ENCODE results near the gene GPR17.

GPR17 gene

DNA sequence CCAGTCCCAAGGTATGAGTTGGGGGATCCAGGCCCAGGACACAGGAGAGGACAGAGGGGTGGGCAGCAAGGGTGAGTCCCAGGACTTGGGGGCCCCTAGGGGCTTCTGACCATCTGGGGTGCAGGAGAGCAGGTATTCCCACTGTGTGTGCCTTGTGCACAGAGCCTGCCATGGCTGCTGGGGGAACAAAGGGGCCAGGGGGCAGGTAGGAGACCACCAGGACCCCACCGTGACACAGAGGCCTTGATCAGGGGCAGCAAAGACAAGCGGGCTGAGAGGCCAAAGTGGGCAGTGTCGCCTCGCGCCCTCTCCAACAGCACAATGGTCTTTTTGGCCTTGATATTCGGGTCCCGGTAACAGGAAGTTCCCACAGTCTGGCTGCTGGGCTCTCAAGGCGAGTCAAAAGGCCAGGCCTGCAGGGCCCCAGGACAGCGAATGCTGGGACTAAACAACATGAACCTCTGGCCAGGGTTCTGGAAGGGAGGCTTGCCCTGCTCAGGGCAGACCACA lies 12.3 kb upstream of the GPR17 start:
- Histone ChIP-seq H3K27me3 (ENCODE audit: control insufficient read depth in 1 of 2, insufficient read depth in 2 of 2, low read length in 2 of 2) (no peaks in the 10 kb centered on the region), H3K9ac (ENCODE audit: low read length) (peak overlapping the region; percentile 14), H3K27ac (ENCODE audit: low read depth, low read length) (peak overlapping the region; percentile 78), H3K4me1 (ENCODE audit: insufficient read depth, low read length) (peaks cover 57% of the 10 kb centered on the region), H3K4me3 (ENCODE audit: low read depth in 1 of 2, low read length in 2 of 2) (no peak overlapping the region), H3K36me3 (ENCODE audit: insufficient read depth, low read length) (peaks cover 6% of the 10 kb centered on the region), H3K9me3 (ENCODE audit: low read length) (no peaks in the 10 kb centered on the region)

DNA sequence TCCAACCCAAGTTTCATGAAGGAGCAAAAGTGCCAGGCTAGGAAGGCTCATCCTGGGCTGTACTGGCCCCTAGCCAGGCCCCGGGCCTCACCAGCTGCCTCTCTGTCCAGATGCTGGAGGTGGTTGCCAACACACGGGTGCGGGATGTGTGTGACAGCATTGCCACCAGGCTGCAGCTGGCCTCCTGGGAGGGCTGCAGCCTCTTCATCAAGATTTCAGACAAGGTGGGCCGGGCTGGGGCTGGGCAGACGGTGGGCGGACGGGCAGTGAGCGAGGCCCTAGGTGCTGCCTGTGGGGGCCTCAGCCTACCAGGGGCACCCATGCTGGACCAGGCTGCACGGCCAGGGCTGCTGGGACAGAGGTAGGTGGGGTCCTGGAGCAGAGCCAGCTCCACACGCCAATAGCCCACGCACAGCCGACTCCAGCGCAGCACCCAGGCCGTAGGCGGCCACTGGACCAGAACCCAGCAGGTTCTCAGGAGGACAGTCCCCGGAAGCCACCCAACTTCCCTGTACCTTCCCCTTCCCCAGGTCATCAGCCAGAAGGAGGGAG lies 11.8 kb upstream of the GPR17 start:
- Histone ChIP-seq H3K27me3 (ENCODE audit: control insufficient read depth in 1 of 2, insufficient read depth in 2 of 2, low read length in 2 of 2) (no peaks in the 10 kb centered on the region), H3K27ac (ENCODE audit: low read depth, low read length) (peak overlapping the region; percentile 78), H3K36me3 (ENCODE audit: insufficient read depth, low read length) (peaks cover 11% of the 10 kb centered on the region), H3K4me1 (ENCODE audit: insufficient read depth, low read length) (peaks cover 57% of the 10 kb centered on the region), H3K4me3 (ENCODE audit: low read depth in 1 of 2, low read length in 2 of 2) (no peak overlapping the region), H3K9ac (ENCODE audit: low read length) (peak overlapping the region; percentile 14), H3K9me3 (ENCODE audit: low read length) (no peaks in the 10 kb centered on the region)

DNA sequence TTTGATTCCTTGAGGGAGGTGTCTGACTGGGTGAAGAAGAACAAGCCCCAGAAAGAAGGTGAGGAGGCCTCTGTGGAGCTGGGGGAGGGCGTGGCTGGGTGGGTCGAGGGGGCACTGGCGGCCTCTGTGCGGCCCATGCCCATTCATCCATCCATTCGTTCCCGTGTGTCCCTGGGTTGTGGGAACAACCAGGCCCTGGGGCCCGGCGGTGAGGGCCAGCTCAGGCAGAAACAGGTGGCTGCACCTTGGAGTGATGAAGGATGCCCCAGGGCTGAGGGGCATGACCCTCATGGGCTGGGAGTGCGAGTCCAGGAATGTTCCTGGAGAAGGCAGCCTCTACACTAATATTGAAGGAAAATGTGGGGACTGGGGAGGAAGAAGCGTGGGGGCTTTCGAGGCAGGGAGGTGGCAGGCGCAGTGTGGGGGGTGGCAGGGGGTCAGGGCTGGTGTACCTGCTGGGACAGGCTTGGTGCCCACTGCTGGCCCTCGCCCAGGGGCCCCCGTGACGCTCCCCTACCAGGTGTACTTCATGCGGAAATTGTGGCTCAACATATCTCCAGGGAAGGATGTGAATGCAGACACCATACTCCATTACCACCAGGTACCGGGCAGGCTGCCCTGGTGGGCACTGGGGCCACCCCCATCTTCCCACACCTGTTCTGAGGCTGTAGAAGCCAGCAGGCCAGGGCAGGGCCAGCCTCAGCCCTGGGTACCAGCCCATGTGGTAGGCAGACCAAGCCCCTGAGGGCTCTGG lies 11.2 kb upstream of the GPR17 start:
- peak overlapping the region; percentile 78 for H3K27ac ChIP-seq (ENCODE audit: low read depth, low read length)
- H3K9ac ChIP-seq (ENCODE audit: low read length), result no peak overlapping the region
- H3K4me3 ChIP-seq (ENCODE audit: low read depth in 1 of 2, low read length in 2 of 2), result no peak overlapping the region

DNA sequence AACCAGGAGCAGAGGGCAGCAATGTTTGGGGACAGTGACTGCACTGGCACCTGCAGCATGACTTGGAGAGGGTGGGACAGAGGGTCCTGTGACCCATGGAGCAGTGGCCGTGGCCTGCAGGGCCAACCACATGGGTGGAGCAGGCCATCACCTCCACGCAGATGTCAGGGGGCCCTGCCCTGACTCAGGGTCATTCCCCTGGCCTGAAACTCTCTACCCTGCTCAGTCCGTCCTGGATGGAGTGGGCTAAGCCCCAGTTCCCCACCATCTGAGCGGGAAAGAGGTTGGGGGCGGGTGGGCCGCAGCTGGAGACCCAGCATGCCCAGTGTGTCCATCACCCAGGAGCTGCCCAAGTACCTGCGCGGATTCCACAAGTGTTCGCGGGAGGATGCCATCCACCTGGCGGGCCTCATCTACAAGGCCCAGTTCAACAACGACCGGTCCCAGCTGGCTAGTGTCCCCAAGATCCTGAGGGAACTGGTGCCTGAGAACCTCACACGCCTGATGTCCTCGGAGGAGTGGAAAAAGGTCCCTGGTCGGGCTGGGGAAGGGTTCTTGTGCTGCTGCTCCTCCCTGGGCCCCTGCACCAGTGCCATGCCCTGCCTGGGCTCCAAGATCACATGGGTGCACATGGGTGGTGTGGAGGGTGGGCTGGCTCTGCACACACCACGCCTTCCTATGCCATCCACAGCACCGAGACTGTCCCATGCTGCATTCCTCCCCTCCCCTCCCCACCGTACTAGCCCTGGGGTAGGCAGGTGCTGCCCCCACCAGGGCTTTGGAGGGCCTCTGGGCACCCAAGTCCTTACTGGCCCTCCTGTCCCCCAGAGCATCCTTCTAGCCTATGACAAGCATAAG lies 10.3 kb upstream of the GPR17 start:
- H3K9me3 ChIP-seq (ENCODE audit: low read length), result no peaks in the 10 kb centered on the region
- peaks cover 46% of the 10 kb centered on the region for H3K4me1 ChIP-seq (ENCODE audit: insufficient read depth, low read length)
- peak overlapping the region; percentile 78 for H3K27ac ChIP-seq (ENCODE audit: low read depth, low read length)
- H3K4me3 ChIP-seq (ENCODE audit: low read depth in 1 of 2, low read length in 2 of 2), result no peak overlapping the region
- H3K36me3 ChIP-seq (ENCODE audit: insufficient read depth, low read length), result peaks cover 24% of the 10 kb centered on the region
- H3K9ac ChIP-seq (ENCODE audit: low read length), result no peak overlapping the region
- H3K27me3 ChIP-seq (ENCODE audit: control insufficient read depth in 1 of 2, insufficient read depth in 2 of 2, low read length in 2 of 2), result no peaks in the 10 kb centered on the region

More for the DNA sequence above, 11.2 kb upstream of the GPR17 start:
- H3K4me1 ChIP-seq (ENCODE audit: insufficient read depth, low read length), result peaks cover 54% of the 10 kb centered on the region
- H3K9me3 ChIP-seq (ENCODE audit: low read length), result no peaks in the 10 kb centered on the region
- no peaks in the 10 kb centered on the region for H3K27me3 ChIP-seq (ENCODE audit: control insufficient read depth in 1 of 2, insufficient read depth in 2 of 2, low read length in 2 of 2)
- H3K36me3 ChIP-seq (ENCODE audit: insufficient read depth, low read length), result peaks cover 16% of the 10 kb centered on the region

DNA sequence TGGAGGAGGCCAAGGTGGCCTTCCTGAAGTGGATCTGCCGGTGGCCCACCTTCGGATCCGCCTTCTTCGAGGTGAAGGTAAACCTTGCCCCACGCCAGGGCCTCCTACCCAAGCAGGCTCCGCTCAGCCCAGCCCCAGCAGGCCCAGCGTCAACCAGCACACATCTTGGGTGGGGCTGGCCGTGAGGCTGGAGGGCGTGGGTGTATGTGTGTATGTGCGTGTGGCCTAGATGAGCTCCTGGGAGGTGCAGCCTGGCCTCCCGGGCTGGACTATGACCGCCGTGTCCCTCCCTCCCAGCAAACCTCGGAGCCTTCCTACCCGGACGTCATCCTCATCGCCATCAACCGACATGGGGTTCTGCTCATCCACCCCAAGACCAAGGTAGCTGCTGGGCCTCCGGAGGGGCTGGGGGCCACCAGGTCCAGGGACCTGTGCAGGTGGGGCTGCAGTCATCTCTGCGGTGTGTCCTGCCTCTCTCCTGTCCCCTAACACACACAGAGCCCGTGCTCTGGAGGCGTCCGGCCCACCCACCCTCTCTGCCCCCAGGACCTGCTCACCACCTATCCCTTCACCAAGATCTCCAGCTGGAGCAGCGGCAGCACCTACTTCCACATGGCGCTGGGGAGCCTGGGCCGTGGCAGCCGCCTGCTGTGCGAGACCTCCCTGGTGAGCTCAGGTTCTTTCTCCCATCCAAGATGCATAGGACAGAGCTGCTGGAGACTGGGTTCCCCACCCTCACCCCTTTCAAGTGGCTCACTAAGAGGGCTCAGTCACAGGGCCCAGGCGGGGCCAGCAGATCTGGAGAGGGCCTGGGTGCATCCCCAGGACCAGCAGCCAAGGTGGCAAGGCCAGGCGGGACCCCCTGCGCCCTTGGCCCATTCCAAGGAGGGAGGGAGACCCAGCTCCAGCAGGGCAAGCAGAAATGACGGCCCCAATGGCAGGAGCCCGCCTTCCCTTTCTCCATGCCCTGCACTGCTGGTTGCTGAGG lies 9.4 kb upstream of the GPR17 start:
- H3K9me3 ChIP-seq (ENCODE audit: low read length), result no peaks in the 10 kb centered on the region
- H3K9ac ChIP-seq (ENCODE audit: low read length), result no peak overlapping the region
- H3K36me3 ChIP-seq (ENCODE audit: insufficient read depth, low read length), result peaks cover 33% of the 10 kb centered on the region
- peak overlapping the region; percentile 66 for H3K27ac ChIP-seq (ENCODE audit: low read depth, low read length)
- peaks cover 37% of the 10 kb centered on the region for H3K4me1 ChIP-seq (ENCODE audit: insufficient read depth, low read length)
- no peak overlapping the region for H3K4me3 ChIP-seq (ENCODE audit: low read depth in 1 of 2, low read length in 2 of 2)
- H3K27me3 ChIP-seq (ENCODE audit: control insufficient read depth in 1 of 2, insufficient read depth in 2 of 2, low read length in 2 of 2), result no peaks in the 10 kb centered on the region

DNA sequence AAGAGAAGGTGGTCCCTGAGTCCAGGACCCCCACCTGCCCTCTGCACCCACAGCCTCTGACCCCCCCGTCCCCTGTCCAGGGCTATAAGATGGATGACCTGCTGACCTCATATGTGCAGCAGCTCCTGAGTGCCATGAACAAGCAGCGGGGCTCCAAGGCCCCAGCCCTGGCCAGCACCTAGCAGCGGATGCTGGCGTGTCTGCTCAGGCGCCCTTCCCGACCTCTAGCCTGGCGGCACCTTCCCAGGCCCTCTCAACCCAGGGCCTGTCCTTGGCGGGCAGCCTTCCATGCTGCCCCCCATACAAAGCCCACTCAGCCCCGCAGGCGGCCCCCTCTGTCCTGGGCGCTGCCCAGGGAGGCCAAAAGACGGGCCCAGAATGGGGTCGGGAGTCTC lies 8.7 kb upstream of the GPR17 start:
- H3K4me3 ChIP-seq (ENCODE audit: low read depth in 1 of 2, low read length in 2 of 2), result no peak overlapping the region

DNA sequence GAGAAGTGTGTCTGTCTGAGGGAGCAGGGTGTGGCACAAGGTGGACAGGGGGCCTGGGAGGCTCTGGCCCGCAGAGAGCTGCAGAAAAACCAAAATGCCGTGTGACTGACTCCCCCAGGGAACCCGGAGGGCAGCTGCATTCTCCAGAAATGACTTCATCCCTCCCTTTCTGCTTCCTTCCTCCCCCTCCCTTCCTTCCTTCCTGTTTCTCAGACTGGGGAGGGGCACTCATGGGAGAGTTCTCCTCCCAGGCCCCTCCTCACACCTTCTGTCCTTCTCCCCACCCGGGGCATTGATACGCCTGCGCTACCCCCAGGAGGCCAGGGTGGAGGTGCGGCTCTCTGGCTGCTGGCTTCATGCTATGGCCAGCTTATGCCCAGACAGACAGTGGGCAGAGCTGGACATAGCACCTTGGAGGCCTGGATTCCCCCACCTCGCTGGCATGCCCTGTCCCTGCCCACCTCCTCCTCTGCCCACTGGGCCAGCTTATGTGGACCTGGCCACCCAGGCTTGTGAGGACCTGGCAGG lies 8.2 kb upstream of the GPR17 start:
- no peaks in the 10 kb centered on the region for H3K9me3 ChIP-seq (ENCODE audit: low read length)
- H3K36me3 ChIP-seq (ENCODE audit: insufficient read depth, low read length), result peaks cover 42% of the 10 kb centered on the region
- H3K4me3 ChIP-seq (ENCODE audit: low read depth in 1 of 2, low read length in 2 of 2), result no peak overlapping the region
- H3K9ac ChIP-seq (ENCODE audit: low read length), result no peak overlapping the region
- H3K4me1 ChIP-seq (ENCODE audit: insufficient read depth, low read length), result peaks cover 26% of the 10 kb centered on the region
- no peaks in the 10 kb centered on the region for H3K27me3 ChIP-seq (ENCODE audit: control insufficient read depth in 1 of 2, insufficient read depth in 2 of 2, low read length in 2 of 2)
- H3K27ac ChIP-seq (ENCODE audit: low read depth, low read length), result peak overlapping the region; percentile 75

More for the DNA sequence above, 8.7 kb upstream of the GPR17 start:
- H3K27me3 ChIP-seq (ENCODE audit: control insufficient read depth in 1 of 2, insufficient read depth in 2 of 2, low read length in 2 of 2), result no peaks in the 10 kb centered on the region
- H3K4me1 ChIP-seq (ENCODE audit: insufficient read depth, low read length), result peaks cover 30% of the 10 kb centered on the region
- H3K36me3 ChIP-seq (ENCODE audit: insufficient read depth, low read length), result peaks cover 39% of the 10 kb centered on the region
- H3K9me3 ChIP-seq (ENCODE audit: low read length), result no peaks in the 10 kb centered on the region
- peak overlapping the region; percentile 66 for H3K27ac ChIP-seq (ENCODE audit: low read depth, low read length)
- no peak overlapping the region for H3K9ac ChIP-seq (ENCODE audit: low read length)

DNA sequence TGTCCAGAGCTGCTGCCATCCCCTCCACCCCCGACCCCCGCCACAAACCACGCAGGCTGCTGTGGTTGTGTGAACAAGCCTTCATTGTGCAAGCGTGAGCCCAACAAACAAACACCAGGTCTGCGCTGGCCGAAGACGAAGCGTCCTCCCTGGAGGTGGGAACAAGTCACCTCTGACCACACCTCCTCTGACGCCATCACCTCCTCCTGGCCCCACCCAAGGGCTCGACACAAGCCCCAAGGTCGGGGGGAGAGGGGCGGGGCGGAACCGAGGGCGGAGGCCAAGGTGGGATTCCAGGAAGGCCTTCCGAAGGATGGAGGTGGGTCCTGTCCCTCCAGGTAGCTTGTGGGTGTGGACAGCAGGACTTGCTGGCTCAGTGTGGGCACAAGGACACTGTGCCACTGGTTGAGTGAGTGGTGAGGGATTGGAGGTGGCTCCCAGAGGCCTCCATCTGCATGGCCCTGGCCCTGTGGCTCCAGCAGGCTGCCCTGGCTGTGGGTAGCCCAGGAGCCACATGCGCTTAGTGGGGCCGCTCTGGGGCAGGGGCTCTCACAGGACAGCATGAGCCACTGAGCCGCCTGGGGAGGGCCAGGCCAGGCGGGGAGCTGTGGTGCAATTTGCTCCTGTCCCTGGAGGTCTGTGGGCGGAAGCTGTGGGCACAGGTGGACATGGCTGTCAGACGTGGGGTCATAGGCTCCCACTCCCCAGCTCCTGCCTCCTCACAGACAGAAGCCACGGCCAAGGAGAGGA lies 7.4 kb upstream of the GPR17 start:
- Histone ChIP-seq H3K4me1 (ENCODE audit: insufficient read depth, low read length) (peaks cover 26% of the 10 kb centered on the region), H3K27me3 (ENCODE audit: control insufficient read depth in 1 of 2, insufficient read depth in 2 of 2, low read length in 2 of 2) (no peaks in the 10 kb centered on the region), H3K9me3 (ENCODE audit: low read length) (no peaks in the 10 kb centered on the region), H3K4me3 (ENCODE audit: low read depth in 1 of 2, low read length in 2 of 2) (no peak overlapping the region), H3K27ac (ENCODE audit: low read depth, low read length) (peak overlapping the region; percentile 75), H3K36me3 (ENCODE audit: insufficient read depth, low read length) (peaks cover 48% of the 10 kb centered on the region), H3K9ac (ENCODE audit: low read length) (no peak overlapping the region)

DNA sequence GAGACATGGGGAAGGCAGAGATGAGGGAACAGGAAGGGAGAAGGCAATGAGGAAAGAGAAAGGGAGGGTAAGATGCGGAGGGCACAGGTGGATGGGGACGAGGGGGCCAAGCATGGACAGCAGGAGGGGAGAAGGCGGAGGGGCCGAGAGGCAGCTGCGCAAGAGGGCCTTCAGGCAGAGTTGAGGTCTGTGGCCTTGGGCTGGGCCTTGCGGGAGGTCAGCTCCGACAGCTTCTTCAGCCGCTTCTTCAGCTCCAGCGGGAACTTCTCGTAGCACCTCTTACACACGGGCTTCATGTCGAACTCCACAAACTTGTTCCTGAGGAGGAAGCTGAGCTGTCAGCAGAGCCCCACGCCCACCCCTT lies 6.9 kb upstream of the GPR17 start:
- Histone ChIP-seq H3K4me3 (ENCODE audit: low read depth in 1 of 2, low read length in 2 of 2) (no peak overlapping the region), H3K9ac (ENCODE audit: low read length) (no peak overlapping the region), H3K4me1 (ENCODE audit: insufficient read depth, low read length) (peaks cover 26% of the 10 kb centered on the region), H3K36me3 (ENCODE audit: insufficient read depth, low read length) (peaks cover 48% of the 10 kb centered on the region), H3K9me3 (ENCODE audit: low read length) (no peaks in the 10 kb centered on the region), H3K27me3 (ENCODE audit: control insufficient read depth in 1 of 2, insufficient read depth in 2 of 2, low read length in 2 of 2) (no peaks in the 10 kb centered on the region), H3K27ac (ENCODE audit: low read depth, low read length) (peak overlapping the region; percentile 75)

Measured in muscle layer of colon (tissue), 2 donors.